Natural killer cell (primary cell): ENCODE measurements around the gene TIMM10B. TPM values are rescaled to one million over a fixed set of nuclear protein-coding genes. Genes with fewer than 3 reads are reported as not detected.

Source experiments
- ATAC-seq, 3 donors: fragments of 150-1000 bp in 2 of 3; fragments of 200-7000 bp in 1 of 3; cut with Tn5 transposase; 1 replicate in 1 of 3; 2 replicates in 2 of 3; pipeline ENCODE4 v1.10.0; 2021; ENCODE audit warnings: mild to moderate bottlenecking in 2 of 3, moderate library complexity in 2 of 3
- DNase-seq, 2 donors: peaks; one replicate each; pipeline versions ENCODE4 v3.0.0 to v3.0.0-alpha.2; 2013 to 2021; ENCODE audit warnings: mixed read lengths in 1 of 2
- H3K27ac ChIP-seq: one replicate; pipeline ENCODE4 v1.5.1; 2013; ENCODE audit warnings: mild to moderate bottlenecking, low read length
- H3K27me3 ChIP-seq: one replicate; pipeline ENCODE4 v1.6.1; 2013; ENCODE audit warnings: low read length; ENCODE audit not compliant: control insufficient read depth, insufficient read depth
- H3K36me3 ChIP-seq: one replicate; pipeline ENCODE4 v1.6.1; 2013; ENCODE audit warnings: low read length; ENCODE audit not compliant: control insufficient read depth, insufficient read depth
- H3K4me1 ChIP-seq: one replicate; pipeline ENCODE4 v1.6.1; 2013; ENCODE audit warnings: low read length; ENCODE audit not compliant: control insufficient read depth, insufficient read depth
- H3K4me3 ChIP-seq: one replicate; pipeline ENCODE4 v1.5.1; 2013; ENCODE audit warnings: low read length
- H3K9me3 ChIP-seq: one replicate; pipeline ENCODE4 v1.6.1; 2013; ENCODE audit warnings: low read length; ENCODE audit not compliant: control insufficient read depth, insufficient read depth
- H3K27ac Mint-ChIP-seq, 2 donors: one replicate each; pipeline ENCODE4 v1.8.0; 2022; ENCODE audit warnings: mild to moderate bottlenecking in 2 of 2, mixed read lengths in 2 of 2, moderate library complexity in 1 of 2
- H3K27me3 Mint-ChIP-seq, 2 donors: one replicate each; pipeline ENCODE4 v1.8.0; 2022; ENCODE audit warnings: low read depth in 2 of 2, mixed read lengths in 2 of 2
- H3K36me3 Mint-ChIP-seq: one replicate; pipeline ENCODE4 v1.8.0; 2022; ENCODE audit warnings: mixed read lengths
- H3K4me1 Mint-ChIP-seq, 2 donors: one replicate each; pipeline ENCODE4 v1.8.0; 2022; ENCODE audit warnings: mixed read lengths in 2 of 2
- H3K4me3 Mint-ChIP-seq: one replicate; pipeline ENCODE4 v1.8.0; 2022; ENCODE audit warnings: mild to moderate bottlenecking, moderate library complexity, mixed read lengths
- H3K9me3 Mint-ChIP-seq, 2 donors: one replicate each; pipeline ENCODE4 v1.8.0; 2022; ENCODE audit warnings: mixed read lengths in 2 of 2
- CTCF ChIP-seq: fragments of 200-600 bp; IDR thresholded peaks from one replicate; pipeline ENCODE4 v1.8.0; 2022; ENCODE audit warnings: antibody characterized with exemption
- WGBS: methylation state at CpG from one replicate; pipeline ENCODE4 v1.1.7; 2013; ENCODE audit warnings: missing lambda C conversion rate; ENCODE audit not compliant: insufficient coverage; 5-methylcytosine and 5-hydroxymethylcytosine counted together
- intact Hi-C: fragments of 100-400 bp; cut with micrococcal nuclease; formaldehyde crosslinking; loops from one replicate; pipeline ENCODE4 v1.14.2; 2022
- total RNA-seq, 4 donors: library from RNA; stranded (reverse); fragments of 120-200 nt in 1 of 4; gene quantifications; one replicate each; pipeline versions ENCODE4 v1.2.3 to v1.2.4, GENCODE V29; 2013 to 2022

Gene TIMM10B
- total RNA-seq, 3 donors from 2014 or later (not counting 1 experiment from before 2014, with no cell fraction given): 69.6 to 92.8 (median 71.4) TPM

- peak overlapping the region; percentile 68 to 89 for H3K27ac Mint-ChIP-seq
- intact Hi-C loops: no loop called here
- H3K9me3 Mint-ChIP-seq: no peaks in the 10 kb centered on the region
Observed at GRCh38 chr11:6475936-6476335, 5.4 kb upstream of the TIMM10B start.

GRCh38 chr11:6476571-6476970 is 4.7 kb upstream of the TIMM10B start:
- Mint-ChIP-seq H3K9me3 (no peaks in the 10 kb centered on the region), H3K4me1 (peaks cover 31 to 42% of the 10 kb centered on the region in 2 donors), H3K27ac (peak overlapping the region; percentile 10 to 68), H3K4me3 (no peak overlapping the region), H3K27me3 (no peaks in the 10 kb centered on the region), H3K36me3 (no peaks in the 10 kb centered on the region)
- H3K36me3 ChIP-seq: peaks cover 12% of the 10 kb centered on the region
- H3K4me1 ChIP-seq: peaks cover 27% of the 10 kb centered on the region
- no peaks in the 10 kb centered on the region for H3K27me3 ChIP-seq
- DNase-seq (no peak), ATAC-seq (no peak)
- TF ChIP-seq CTCF: no peak
- H3K4me3 ChIP-seq: no peak overlapping the region
- no peak overlapping the region for H3K27ac ChIP-seq
- intact Hi-C loops: no loop called here
- 86% methylated on average over 4 of the region's 4 CpGs for WGBS
- H3K9me3 ChIP-seq: no peaks in the 10 kb centered on the region

More at GRCh38 chr11:6475936-6476335, 5.4 kb upstream of the TIMM10B start:
- no peaks in the 10 kb centered on the region for H3K9me3 ChIP-seq
- Mint-ChIP-seq H3K27me3 (no peaks in the 10 kb centered on the region), H3K4me1 (peaks cover 26 to 40% of the 10 kb centered on the region in 2 donors), H3K36me3 (no peaks in the 10 kb centered on the region), H3K4me3 (peak overlapping the region; percentile 63)
- no peaks in the 10 kb centered on the region for H3K27me3 ChIP-seq
- peaks cover 12% of the 10 kb centered on the region for H3K36me3 ChIP-seq
- 92% methylated on average over 5 of the region's 5 CpGs for WGBS
- no peak overlapping the region for H3K27ac ChIP-seq
- DNase-seq (peak in 1 of 2 donors; percentile 24), ATAC-seq (no peak)
- TF ChIP-seq CTCF: no peak
- peaks cover 26% of the 10 kb centered on the region for H3K4me1 ChIP-seq
- no peak overlapping the region for H3K4me3 ChIP-seq

GRCh38 chr11:6480299-6480914 is 894 bp upstream of the TIMM10B start:
- Mint-ChIP-seq H3K27me3 (no peaks in the 10 kb centered on the region), H3K9me3 (no peaks in the 10 kb centered on the region), H3K4me3 (peak overlapping the region; percentile 91), H3K4me1 (peaks cover 32 to 37% of the 10 kb centered on the region in 2 donors), H3K27ac (peak overlapping the region; percentile 95 to 99), H3K36me3 (no peaks in the 10 kb centered on the region)
- DNase-seq (no peak), ATAC-seq (no peak)
- 90% methylated on average over 8 of the region's 9 CpGs for WGBS
- Histone ChIP-seq H3K9me3 (no peaks in the 10 kb centered on the region), H3K4me1 (peaks cover 22% of the 10 kb centered on the region), H3K36me3 (peaks cover 37% of the 10 kb centered on the region), H3K27ac (peak overlapping the region; percentile 95), H3K27me3 (no peaks in the 10 kb centered on the region), H3K4me3 (peak overlapping the region; percentile 74)
- no peak for TF ChIP-seq CTCF
- intact Hi-C loops: loop anchor here (2.0 to 5.0 kb wide), 4 partner anchors 126 to 793 kb away; partner anchors contain the start of genes MRPL17, TRIM22 and TRIM5
